Umbilical cord (tissue), 2 donors: ENCODE data around the gene KCNH1. TPM values are rescaled to one million over a fixed set of nuclear protein-coding genes. Genes with fewer than 3 reads are reported as not detected.
A peak's percentile ranks its signal among the peaks of the same experiment; 100 is the strongest.
"Not testable (repeated sequence)": the region's sequence is repeated elsewhere in the genome, so short reads cannot be mapped to it uniquely, and the experiment has no call there.

Experiments used
- DNase-seq: peaks from one replicate; pipeline ENCODE4 v3.0.0-alpha.2; 2015; ENCODE audit warnings: low spot score
- total RNA-seq: library from RNA; depleted of rRNA; stranded (reverse); fragments of >200 nt; gene quantifications from one replicate; pipeline ENCODE4 v1.2.3, GENCODE V29; 2014; ENCODE audit warnings: low replicate concordance; ENCODE audit not compliant: insufficient read depth

The KCNH1 gene
- total RNA-seq, 1 donor from 2014 or later = 1.2 TPM

DNA sequence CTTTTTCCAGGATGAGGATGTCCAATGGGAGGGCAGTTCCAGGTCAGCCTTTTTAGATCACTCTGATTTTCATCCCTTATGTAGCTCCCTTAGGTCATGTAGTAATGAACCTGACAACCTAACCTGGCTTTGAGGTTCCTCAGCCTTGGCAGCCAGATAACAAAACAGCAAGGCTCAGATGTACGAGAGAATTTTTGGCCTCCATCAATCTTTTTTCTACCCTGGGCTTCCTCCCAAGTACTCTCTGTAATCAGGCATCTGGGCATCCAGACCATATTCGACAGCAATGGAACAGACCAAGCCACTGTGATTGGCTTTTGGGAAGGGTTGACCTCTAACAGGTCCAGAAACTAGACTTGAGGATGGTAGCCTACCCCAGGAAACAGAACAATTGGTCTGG is 38.6 kb downstream of the KCNH1 start:
- DNase-seq = no peak

DNA sequence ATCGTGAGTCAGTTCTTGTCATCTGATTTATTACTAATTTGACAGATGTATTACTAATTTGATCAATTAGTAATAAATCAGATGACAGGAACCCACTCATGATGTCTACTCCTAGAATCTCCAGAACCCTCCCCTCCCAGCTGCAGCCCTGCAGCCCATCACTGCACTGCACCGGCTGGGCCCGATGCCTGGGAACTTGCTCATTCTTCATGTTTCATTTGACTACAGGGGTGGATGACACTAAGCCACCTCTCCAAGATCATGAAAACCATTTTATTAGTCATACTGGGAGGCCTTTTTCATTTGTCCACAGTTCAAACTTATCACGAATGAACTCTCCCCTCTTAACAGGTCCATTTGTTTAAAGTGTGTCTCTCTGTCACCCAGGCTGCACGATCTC is 41.0 kb downstream of the KCNH1 start:
- no peak for DNase-seq

DNA sequence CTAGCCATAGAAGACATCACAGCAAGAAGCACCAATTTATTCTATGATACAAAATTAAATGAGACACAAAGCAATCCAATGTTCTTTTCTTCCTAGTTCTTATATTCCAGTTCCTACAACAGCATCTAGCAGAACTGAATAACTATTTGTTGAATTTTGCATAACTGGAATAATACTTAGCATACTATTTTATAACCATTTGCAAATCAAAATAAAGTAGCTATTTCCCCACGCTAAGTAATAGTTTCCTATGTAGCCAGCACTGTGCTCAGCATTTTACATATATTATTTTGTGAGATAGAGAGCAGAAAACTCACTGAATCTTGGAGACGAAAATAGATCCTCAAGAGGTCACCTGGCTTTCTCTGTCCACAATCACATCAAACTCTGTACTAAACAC is 42.1 kb downstream of the KCNH1 start:
- DNase-seq = no peak

DNA sequence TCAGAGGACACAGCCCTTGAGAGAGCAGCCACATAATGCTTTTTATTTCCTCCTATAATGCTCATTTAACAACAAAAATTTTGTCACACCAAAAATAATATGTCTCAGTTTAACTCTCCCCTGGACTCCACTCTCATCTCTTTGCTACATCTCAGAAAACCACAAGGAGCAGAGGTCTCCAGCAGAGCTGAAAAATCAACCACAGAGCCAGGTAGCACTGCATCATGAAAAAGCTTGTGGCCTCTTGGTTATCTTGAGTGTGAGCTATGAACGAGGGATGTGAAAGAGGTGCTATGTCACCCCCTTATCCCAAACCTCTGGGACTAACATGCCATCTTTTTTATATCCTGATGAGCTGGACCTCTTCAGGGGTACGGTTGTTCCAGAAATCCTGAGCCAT is 44.4 kb downstream of the KCNH1 start:
- no peak for DNase-seq

DNA sequence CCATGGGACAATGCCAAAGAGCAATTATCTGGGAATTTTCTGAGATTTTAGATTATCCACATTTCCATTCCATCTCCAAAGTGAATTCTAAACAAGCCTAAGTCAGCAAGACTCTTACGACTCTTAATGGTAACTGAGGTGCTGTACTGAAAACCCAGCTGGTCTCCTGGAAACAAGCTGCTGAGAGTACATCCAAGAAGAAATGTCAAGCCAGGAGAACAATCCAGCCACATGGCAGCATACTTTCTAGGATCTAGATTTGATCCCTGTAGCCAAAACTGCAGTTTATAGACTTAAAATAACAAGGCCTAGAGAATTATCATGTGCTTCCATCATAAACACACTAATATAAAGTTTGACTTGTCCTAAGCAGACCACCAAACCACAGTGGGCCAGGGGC is 45.8 kb downstream of the KCNH1 start:
- no peak for DNase-seq

DNA sequence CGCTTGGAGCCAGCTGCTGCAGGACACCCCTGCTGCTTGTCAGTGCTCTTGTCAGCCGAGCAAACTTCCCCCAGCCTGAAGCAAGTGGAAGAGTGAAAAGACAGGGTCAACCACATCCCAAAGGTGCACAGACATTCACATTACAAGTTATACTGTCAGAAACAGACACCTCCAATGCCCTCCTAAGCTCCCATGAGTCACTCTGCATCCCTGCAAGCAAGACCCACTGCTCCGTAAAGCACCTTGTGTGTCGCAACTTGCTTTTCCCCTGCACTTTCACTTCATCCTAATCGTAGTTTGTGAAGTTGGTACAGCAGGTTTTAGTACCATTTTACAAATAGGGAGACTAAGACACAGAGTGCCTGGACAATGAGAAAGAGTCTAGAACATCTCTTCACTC is 51.1 kb downstream of the KCNH1 start:
- DNase-seq = peak; percentile 9

DNA sequence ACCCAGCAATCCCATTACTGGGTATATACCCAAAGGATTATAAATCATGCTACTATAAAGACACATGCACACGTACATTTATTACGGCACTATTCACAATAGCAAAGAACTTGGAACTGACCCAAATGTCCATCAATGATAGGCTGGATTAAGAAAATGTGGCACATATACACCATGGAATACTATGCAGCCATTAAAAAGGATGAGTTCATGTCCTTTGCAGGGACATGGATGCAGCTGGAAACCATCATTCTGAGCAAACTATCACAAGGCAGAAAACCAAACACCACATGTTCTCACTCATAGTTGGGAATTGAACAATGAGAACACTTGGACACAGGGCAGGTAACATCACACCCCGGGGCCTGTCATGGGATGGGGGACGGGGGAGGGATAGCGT is 52.5 kb downstream of the KCNH1 start:
- DNase-seq = not testable (repeated sequence)

DNA sequence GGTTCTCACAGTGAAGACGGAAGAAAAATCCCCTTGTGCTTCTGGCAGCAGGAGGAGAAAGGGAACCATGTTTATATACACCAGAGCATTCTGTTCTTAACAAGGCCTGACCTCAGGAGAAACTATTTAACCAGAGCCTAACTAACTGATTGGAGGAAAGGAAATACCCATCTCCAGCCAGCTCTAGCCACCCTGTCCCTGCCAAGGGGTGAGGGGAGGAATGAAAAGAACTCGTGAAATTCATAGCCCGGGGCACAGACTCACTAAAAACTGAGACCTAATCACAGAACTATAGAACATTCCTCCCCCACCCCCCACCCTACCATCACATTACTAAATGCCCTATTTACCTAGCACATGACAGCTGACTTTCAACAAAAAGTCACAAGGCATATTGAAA is 65.0 kb downstream of the KCNH1 start:
- DNase-seq = no peak

DNA sequence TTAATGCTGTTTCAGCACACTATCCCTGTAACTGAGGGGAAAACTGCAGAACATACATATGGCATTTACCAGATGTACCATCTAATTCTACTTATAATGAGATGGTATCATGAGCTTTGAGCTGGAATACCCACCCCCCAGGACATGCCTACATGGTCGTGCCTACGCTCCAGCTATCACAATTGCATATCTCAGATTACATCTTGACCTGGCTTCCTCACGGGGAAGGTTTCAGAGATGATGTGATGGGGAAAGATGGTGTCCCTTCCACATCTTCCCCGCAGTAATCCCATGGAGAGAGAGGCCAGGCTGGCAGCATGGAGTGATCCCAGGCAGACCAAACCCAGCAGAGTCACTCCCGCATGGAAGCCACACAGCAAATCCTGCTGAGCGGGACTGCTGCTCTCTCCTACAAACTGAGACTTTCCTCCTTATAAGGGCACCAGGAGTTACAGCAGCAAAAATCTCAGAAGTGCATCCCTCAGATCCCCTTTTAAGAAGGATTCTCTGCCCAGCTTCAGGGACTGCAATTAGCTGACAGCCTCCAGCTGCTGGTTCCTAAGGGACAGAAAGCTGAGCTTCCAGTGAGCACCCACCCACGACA is 67.1 kb downstream of the KCNH1 start:
- DNase-seq = no peak

DNA sequence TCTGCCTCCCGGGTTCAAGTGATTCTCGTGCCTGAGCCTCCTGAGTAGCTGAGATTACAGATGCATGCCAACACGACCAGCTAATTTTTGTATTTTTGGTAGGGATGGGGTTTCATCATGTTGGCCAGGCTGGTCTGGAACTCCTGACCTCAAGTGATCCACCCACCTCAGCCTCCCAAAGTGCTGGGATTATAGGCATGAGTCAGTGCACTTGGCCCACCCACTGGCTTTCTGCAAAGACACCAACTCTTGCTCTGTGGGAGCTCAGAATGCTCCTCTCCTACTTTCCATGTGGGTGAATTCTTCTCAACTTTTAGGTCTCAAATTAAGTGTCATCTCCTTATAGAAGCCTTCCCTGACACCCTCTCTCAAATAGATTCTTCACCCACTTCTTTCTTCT is 92.1 kb downstream of the KCNH1 start:
- DNase-seq = not testable (repeated sequence)

DNA sequence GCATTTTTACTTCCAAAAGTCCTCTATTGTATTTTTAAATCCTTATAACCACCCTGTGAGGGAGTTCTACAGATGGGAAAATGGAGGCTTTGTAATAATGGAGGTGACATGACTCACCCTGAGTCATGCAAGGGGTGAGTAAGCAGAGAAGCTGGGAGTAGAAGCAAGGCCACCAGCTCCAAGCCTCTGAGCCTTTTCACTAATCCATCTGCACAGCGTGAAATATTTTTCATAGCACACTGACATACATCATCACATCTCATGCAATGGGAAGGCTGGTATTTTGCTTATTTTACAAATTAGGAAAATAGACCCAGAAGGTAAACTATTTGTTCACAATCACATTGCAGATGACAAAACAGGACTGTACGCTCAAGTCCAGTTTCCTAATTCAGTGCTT is 96.9 kb downstream of the KCNH1 start:
- DNase-seq = peak; percentile 19

DNA sequence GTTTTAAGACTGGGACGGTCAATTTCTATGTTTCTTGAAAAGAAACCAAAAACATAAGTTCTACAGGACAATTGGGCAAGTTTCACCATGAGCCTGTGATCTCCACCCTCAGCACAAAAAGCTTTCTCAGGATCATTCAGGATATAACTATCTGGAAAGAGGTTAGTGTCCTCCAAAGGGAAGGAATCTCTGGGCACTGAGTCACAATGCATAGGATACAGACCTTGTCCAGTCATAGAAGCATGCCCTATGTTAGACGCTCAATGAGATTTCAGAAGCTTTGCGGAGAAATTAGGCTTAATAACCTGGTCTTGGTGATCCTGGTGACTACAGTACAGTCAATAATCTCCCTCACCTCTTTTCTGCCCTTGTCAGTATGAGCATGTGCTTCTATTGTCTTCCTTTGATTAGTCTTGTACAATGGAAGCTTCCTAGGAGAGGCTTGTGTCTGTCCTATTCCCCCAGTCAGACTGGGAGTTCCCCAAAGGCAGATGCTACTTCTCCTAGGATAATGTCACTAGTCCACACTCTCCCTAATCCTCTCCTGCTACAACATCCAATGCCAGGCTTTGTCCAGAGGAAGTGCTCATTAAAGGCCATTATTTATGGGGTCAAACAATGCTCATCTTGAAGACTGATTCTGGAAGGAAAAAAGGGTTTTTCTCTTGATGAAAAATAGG is 97.4 kb downstream of the KCNH1 start:
- DNase-seq = no peak

DNA sequence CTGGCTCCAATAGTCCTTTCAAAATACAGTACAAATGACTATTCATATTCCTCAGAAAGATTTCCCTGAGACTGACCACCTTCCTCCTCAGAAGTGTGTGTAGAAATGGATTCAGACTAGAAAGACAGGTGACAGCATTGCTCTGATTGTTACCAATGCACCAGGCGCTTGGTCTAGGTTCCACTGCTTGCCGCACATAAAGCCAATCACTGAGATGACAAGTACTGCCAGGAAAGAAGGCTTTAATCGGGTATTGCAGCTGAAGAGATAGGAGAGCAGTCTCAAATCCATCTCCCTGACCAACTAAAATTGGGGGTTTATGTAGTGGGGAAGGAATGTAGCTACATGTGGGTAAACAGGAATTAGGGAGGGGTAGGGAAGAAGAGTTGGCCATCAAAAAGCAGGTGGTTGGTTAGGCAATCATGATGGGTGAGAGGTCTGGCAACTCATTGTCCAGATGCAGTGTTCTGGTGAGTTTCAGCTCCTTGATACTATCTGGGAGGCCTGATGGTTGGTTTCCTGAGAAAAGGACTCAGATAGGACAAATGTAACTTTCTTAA is 98.0 kb downstream of the KCNH1 start:
- no peak for DNase-seq

DNA sequence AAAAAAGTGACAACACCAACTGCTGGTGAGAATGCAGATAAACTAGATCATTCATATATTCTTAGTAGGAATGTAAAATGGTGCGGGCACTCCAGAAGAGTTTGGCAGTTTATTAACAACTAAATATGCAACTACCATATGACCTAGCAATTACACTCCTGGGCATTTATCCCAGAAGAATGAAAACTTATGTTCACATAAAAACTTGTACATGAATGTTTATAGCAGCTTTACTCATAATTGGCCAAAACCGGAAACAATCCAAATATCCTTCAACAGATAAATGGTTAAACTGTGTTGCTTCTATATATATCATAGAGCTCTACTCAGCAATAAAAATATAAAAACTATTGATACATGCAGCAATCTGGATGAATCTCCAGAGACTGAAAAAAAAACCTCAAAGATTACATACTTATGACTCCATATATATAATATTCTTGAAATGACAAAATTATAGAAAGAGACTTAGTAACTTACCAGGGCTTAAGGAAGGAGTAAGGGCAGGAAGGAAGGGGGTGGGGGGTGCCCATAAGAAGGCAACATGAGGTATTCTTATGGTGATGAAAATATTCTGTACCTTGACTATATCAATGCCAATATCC is 99.9 kb downstream of the KCNH1 start:
- DNase-seq = no peak

DNA sequence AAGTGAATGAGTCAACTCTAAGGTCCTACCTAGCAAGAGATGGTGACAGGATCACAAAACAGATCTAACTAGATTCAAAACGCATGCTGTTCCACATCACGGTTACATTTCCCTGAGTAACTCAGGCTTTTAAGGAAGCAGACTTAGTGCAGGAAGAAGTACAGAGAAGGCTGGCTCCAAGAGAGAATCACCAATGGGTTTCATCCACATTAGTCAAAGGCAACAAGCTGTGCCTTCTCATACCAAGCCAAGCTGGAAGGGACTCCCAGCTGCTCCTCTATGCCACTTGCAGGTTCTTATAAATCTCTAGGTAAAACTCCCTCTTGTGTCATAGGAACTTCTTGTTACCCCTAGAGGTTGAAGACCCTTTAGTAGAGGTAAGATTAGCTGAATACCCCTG is 109.0 kb downstream of the KCNH1 start:
- no peak for DNase-seq

DNA sequence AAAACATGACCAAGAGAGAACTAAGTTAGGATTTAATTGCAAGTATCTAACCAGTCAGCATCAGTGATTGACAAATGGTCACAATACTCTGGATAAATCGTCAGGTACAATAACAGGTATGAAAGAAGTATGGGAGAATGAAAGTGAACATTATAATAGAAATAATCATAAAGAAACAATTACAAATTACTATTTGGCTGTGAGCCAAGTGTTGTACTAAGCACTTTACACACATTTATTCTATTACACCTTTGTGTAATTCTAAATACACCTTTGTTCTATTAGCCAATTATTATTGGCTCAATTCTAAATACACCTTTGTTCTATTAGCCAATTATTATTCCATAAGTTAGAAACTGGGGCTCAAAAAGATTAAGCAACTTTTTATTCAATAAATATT is 114.7 kb downstream of the KCNH1 start:
- no peak for DNase-seq

DNA sequence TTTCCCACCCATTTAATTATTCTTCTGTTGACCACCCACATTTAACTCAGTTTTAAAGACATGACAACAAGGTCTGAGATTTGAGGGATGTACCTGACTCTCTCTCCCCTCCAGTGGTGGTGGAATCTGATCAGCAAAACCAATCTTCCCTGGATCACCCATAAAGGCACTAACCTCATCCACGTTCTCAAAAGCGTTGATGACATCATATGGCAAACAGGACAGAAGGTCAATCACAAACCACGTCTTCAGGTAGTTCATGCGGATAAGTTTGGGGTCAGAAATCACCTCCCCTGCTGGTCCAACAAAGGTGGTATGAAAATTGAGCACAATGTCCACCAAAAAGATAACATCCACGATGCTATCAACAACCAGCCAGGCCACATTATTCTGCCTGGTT is 115.3 kb downstream of the KCNH1 start:
- DNase-seq = no peak

DNA sequence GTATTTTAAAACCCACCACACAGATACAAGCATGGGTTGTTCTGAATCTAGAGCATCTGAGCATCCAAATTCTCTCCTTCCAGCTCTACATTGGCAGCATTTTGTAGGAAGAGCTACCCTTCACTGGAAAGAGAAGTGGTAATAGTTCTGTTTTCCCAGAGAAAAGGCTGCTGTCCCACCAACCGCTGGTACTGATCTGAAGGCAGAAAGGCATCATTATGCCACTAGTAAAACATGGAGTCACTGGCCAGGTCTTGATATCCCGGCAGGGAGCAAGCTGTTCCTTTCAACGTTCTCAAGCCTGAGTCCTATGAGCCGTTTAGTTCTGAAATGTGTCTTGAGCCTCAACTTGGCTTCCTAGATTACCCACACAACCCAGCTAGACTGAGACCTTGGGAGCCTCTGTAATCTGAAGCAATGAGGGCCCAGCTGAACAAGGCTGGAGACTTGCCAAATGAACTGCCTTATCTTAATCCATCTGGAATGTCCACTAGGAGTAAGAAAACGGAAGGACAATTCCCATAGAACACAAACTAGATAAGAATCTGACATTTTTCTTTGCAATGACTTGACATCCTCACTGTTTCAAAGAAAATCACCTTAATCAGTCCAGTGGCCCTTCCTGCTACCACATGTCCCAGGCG is 116.8 kb downstream of the KCNH1 start:
- no peak for DNase-seq

DNA sequence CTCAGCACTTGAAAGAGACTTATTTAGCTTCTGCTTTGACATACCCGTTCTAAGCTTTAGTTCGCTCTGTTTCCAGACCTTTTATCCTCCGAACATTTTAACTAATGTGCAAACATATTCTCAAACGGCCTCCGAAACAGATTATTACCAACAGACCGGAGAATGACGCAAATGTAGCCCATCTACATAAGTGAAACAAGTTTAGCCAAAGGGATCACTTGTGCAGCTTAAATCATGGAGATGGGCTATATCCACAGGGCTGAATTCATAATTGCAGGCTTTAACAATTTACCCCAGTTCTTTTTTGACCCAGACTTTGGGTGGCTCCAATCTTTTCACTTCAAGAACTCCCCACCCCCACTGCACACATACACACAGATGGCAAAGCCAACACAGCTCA is 119.7 kb downstream of the KCNH1 start:
- no peak for DNase-seq

DNA sequence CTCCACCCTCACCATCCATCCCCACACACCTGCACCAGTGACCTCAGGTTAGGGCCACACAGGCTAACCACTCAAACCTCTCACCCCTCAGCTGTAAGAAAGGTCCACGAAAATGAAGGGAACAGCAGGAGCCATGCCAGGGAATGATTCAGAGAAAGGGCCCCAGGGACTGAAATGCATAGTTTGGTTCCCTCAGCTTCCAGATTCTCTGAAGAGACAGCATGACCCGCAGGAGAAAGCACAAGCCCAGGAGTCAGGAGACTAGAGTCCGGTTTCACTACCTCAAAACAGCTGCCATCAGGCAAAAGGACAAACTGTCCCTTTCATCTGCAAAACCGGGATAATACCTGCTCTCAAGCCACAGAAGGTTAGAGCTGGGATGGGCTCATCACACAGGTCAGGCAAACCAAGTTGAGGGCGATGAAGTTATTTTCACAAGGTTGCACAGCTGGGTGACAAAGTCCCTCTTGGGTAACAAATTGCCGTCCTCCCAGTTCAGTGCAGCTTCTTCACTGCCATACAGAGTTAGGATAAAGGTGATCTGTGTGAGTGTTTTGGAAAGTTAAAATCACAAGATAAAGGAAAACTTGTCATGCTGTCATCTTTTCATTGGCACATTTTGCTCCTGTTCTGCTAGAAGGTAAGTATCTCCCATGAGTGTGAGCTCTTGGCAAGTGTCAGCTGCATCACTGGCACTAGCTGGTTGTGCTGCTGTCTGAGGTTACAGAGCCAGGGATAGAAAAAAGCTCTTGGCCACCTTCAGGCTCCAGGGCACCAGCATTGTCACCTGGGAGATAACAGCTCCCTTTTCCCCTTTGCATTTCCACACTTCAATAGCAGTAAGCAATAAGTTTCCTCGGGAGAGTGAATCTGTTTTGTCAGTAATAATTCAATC is 120.4 kb downstream of the KCNH1 start:
- DNase-seq = no peak

DNA sequence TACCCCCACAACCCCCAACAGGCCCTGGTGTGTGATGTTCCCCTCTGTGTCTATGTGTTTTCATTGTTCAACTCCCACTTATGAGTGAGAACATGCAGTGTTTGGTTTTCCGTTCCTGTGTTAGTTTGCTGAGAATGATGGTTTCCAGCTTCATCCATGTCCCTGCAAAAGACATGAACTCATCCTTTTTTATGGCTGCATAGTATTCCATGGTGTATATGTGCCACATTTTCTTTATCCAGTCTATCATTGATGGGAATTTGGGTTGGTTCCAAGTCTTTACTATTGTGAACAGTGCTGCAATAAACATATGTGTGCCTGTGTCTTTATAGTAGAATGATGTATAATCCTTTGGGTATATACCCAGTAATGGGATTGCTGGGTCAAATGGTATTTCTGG is 122.8 kb downstream of the KCNH1 start:
- DNase-seq = not testable (repeated sequence)

DNA sequence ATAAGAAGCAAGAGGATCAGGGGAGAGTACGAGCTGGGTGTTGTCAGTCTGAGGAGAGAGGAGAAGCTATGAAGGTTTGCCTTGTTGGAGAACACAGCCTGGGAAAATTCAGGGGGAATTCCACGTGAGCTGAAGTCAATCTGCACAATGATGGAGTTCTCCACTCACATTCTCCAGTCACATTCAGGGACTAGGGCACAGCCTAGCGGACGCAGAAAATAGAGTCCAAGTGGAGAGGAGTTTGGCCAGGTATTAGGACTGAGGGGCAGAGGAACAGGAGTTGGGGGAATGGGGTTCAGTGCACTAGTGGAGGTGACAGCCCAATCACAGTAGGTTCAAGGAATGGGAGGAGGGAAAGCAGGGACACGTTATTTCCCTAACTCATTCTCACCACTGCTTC is 124.0 kb downstream of the KCNH1 start:
- DNase-seq = no peak
